H1 (cell line): Measurements from ENCODE around the gene PCYT2. TPM values are rescaled to one million over a fixed set of nuclear protein-coding genes. Genes with fewer than 3 reads are reported as not detected.

Source experiments
- CTCF ChIA-PET: fragments of 300-600 bp; sonication (Branson Sonifier 250); formaldehyde crosslinking; loops from one replicate; lab custom pipeline; 2021; ENCODE audit not compliant: partially characterized antibody; lab: Charles Lee
- POLR2A ChIA-PET: fragments of 300-600 bp; sonication (Branson Sonifier 250); formaldehyde crosslinking; loops from one replicate; lab custom pipeline; 2021; ENCODE audit warnings: inconsistent platforms; ENCODE audit not compliant: partially characterized antibody; lab: Charles Lee
- DNase-seq, 2 experiments: peaks; one replicate each; pipeline versions ENCODE4 v3.0.0 to v3.0.0-alpha.2; 2010 to 2022; ENCODE audit warnings: low spot score in 2 of 2, low read depth in 1 of 2, mixed read lengths in 1 of 2
- FAIRE-seq: peaks from 2 replicates; lab custom pipeline; 2011; peaks lifted over from hg19 to GRCh38; lab: Jason Lieb, UNC
- H2AFZ ChIP-seq: 2 replicates; pipeline ENCODE4 v1.8.1; 2012; ENCODE audit warnings: low read length, inconsistent platforms
- H2AK5ac ChIP-seq: 2 replicates; pipeline ENCODE4 v1.6.1; 2013; ENCODE audit warnings: low read depth, low read length
- H2BK120ac ChIP-seq: replicated peaks from 2 replicates; pipeline ENCODE3; 2013; ENCODE audit warnings: low read depth, low read length, inconsistent platforms
- H2BK12ac ChIP-seq: 2 replicates; pipeline ENCODE4 v1.6.1; 2013; ENCODE audit warnings: low read depth, low read length
- H2BK15ac ChIP-seq: 2 replicates; pipeline ENCODE4 v1.6.1; 2013; ENCODE audit warnings: low read length
- H2BK20ac ChIP-seq: 2 replicates; pipeline ENCODE4 v1.6.1; 2013; ENCODE audit warnings: low read length
- H2BK5ac ChIP-seq: 2 replicates; pipeline ENCODE4 v1.6.1; 2013; ENCODE audit warnings: low read depth, low read length
- H3K14ac ChIP-seq: 2 replicates; pipeline ENCODE4 v1.6.1; 2013; ENCODE audit warnings: inconsistent platforms; ENCODE audit not compliant: insufficient read length
- H3K18ac ChIP-seq: 2 replicates; pipeline ENCODE4 v1.6.1; 2013; ENCODE audit warnings: low read length; ENCODE audit errors: extremely low read depth
- H3K23ac ChIP-seq: 2 replicates; pipeline ENCODE4 v1.6.1; 2013; ENCODE audit warnings: inconsistent platforms; ENCODE audit not compliant: insufficient read length
- H3K23me2 ChIP-seq: 2 replicates; pipeline ENCODE4 v1.6.1; 2013; ENCODE audit warnings: low read depth, low read length
- H3K27ac ChIP-seq: 2 replicates; pipeline ENCODE4 v1.6.1; 2011; ENCODE audit warnings: low read depth, low read length, inconsistent platforms
- H3K27me3 ChIP-seq, 4 experiments: replicated peaks in 1 of 4; 1 replicate in 1 of 4; 2 replicates in 3 of 4; pipeline versions ENCODE4 v1.6.1 to v1.8.1; 2011 to 2013; ENCODE audit warnings: low read length in 3 of 4, mild to moderate bottlenecking in 3 of 4, inconsistent platforms in 2 of 4, mixed read lengths in 2 of 4, moderate library complexity in 1 of 4; ENCODE audit not compliant: control insufficient read depth in 3 of 4, insufficient read depth in 3 of 4; ENCODE audit errors: extremely low read depth in 1 of 4
- H3K36me3 ChIP-seq, 4 experiments: 2 replicates each; pipeline versions ENCODE4 v1.6.1 to v1.8.1; 2011 to 2013; ENCODE audit warnings: mild to moderate bottlenecking in 4 of 4, low read length in 3 of 4, moderate library complexity in 2 of 4, control low read depth in 1 of 4, inconsistent platforms in 1 of 4; ENCODE audit not compliant: insufficient read depth in 4 of 4, control insufficient read depth in 2 of 4
- H3K4ac ChIP-seq: replicated peaks from 2 replicates; pipeline ENCODE3; 2013; ENCODE audit warnings: low read length, low read depth, mixed read lengths, inconsistent platforms; ENCODE audit not compliant: insufficient read length
- H3K4me1 ChIP-seq, 4 experiments: replicated peaks in 1 of 4; 1 replicate in 1 of 4; 2 replicates in 3 of 4; pipeline versions ENCODE4 v1.6.1 to v1.8.1; 2011 to 2013; ENCODE audit warnings: low read length in 3 of 4, inconsistent platforms in 2 of 4, mixed read lengths in 1 of 4; ENCODE audit not compliant: insufficient read depth in 4 of 4, control insufficient read depth in 3 of 4
- H3K4me2 ChIP-seq, 2 experiments: 2 replicates each; pipeline versions ENCODE4 v1.6.1 to v1.8.1; 2011 to 2013; ENCODE audit warnings: low read depth in 2 of 2, low read length in 2 of 2, control low read depth in 1 of 2, inconsistent platforms in 1 of 2, mild to moderate bottlenecking in 1 of 2; ENCODE audit not compliant: insufficient read depth in 1 of 2
- H3K4me3 ChIP-seq, 4 experiments: fragments of 200-600, 300-600 bp in 1 of 4; sonication (generic), shearing (Covaris generic), sonication (Bioruptor Twin) in 1 of 4; 2 replicates each; pipeline versions ENCODE4 v1.5.1 to v1.8.1; 2011 to 2016; ENCODE audit warnings: low read length in 4 of 4, low read depth in 3 of 4, control low read depth in 2 of 4, inconsistent platforms in 2 of 4, mild to moderate bottlenecking in 2 of 4, mixed read lengths in 1 of 4, moderate library complexity in 1 of 4; ENCODE audit not compliant: insufficient read depth in 2 of 4; ENCODE audit errors: extremely low read depth in 1 of 4
- H3K56ac ChIP-seq: replicated peaks from 2 replicates; pipeline ENCODE3; 2013; ENCODE audit warnings: low read depth, mild to moderate bottlenecking, mixed read lengths, low read length, inconsistent platforms; ENCODE audit not compliant: insufficient read length
- H3K79me1 ChIP-seq: 2 replicates; pipeline ENCODE4 v1.6.1; 2013; ENCODE audit warnings: low read depth, low read length, control low read depth
- H3K79me2 ChIP-seq, 2 experiments: 2 replicates each; pipeline versions ENCODE4 v1.6.1 to v1.8.1; 2012 to 2013; ENCODE audit warnings: low read length in 2 of 2, mild to moderate bottlenecking in 2 of 2, inconsistent platforms in 1 of 2; ENCODE audit not compliant: insufficient read depth in 2 of 2, control insufficient read depth in 1 of 2
- H3K9ac ChIP-seq, 4 experiments: replicated peaks in 1 of 4; 1 replicate in 1 of 4; 2 replicates in 3 of 4; pipeline versions ENCODE4 v1.6.1 to v1.8.1; 2011 to 2013; ENCODE audit warnings: low read depth in 3 of 4, low read length in 3 of 4, control low read depth in 2 of 4, mild to moderate bottlenecking in 2 of 4, moderate library complexity in 2 of 4, inconsistent platforms in 1 of 4; ENCODE audit errors: extremely low read depth in 1 of 4
- H3K9me3 ChIP-seq, 2 experiments: 2 replicates each; pipeline versions ENCODE4 v1.6.1 to v1.8.1; 2012 to 2013; ENCODE audit warnings: mild to moderate bottlenecking in 2 of 2, moderate library complexity in 2 of 2, control low read depth in 1 of 2, inconsistent platforms in 1 of 2, low read depth in 1 of 2, low read length in 1 of 2, mixed read lengths in 1 of 2; ENCODE audit not compliant: insufficient read depth in 2 of 2
- H4K20me1 ChIP-seq, 2 experiments: replicated peaks in 1 of 2; 2 replicates each; pipeline versions ENCODE3 to v1.8.1; 2011 to 2013; ENCODE audit warnings: inconsistent platforms in 2 of 2, low read length in 2 of 2, mild to moderate bottlenecking in 1 of 2; ENCODE audit not compliant: insufficient read depth in 2 of 2, control insufficient read depth in 1 of 2
- H4K5ac ChIP-seq: 2 replicates; pipeline ENCODE4 v1.6.1; 2013; ENCODE audit warnings: low read length, low read depth, mixed read lengths, inconsistent platforms; ENCODE audit not compliant: insufficient read length
- H4K8ac ChIP-seq: 2 replicates; pipeline ENCODE4 v1.8.0; 2013; ENCODE audit warnings: mild to moderate bottlenecking, moderate library complexity, low read length, inconsistent platforms; ENCODE audit not compliant: insufficient read depth; ENCODE audit errors: extremely low read depth
- H4K91ac ChIP-seq: replicated peaks from 2 replicates; pipeline ENCODE3; 2013; ENCODE audit warnings: low read length, mixed read lengths, inconsistent platforms; ENCODE audit not compliant: insufficient read length
- CEBPB ChIP-seq: IDR thresholded peaks from 2 replicates; pipeline ENCODE4 v1.6.1; 2012; ENCODE audit warnings: low read depth, low read length
- MAX ChIP-seq: IDR thresholded peaks from 2 replicates; pipeline ENCODE4 v1.6.1; 2012; ENCODE audit warnings: inconsistent platforms
- NANOG ChIP-seq: IDR thresholded peaks from 2 replicates; pipeline ENCODE4 v1.6.1; 2011; ENCODE audit warnings: low read length, low read depth, mild to moderate bottlenecking, inconsistent platforms; ENCODE audit not compliant: insufficient read depth, poor library complexity, severe bottlenecking
- POLR2AphosphoS5 ChIP-seq: IDR thresholded peaks from 2 replicates; pipeline ENCODE4 v1.6.1; 2011; ENCODE audit warnings: low read depth, low read length
- SP4 ChIP-seq: IDR thresholded peaks from 2 replicates; pipeline ENCODE4 v1.6.1; 2012; ENCODE audit warnings: low read length, inconsistent platforms
- TEAD4 ChIP-seq: IDR thresholded peaks from 2 replicates; pipeline ENCODE4 v1.6.1; 2012; ENCODE audit warnings: low read depth, low read length, inconsistent platforms, mixed read lengths
- ZNF274 ChIP-seq: IDR thresholded peaks from 2 replicates; pipeline ENCODE4 v1.7.0; 2012; ENCODE audit warnings: low read length, borderline replicate concordance; ENCODE audit errors: extremely low read depth
- WGBS, 2 experiments: shearing (Covaris generic) in 1 of 2; methylation state at CpG; one replicate each; pipeline versions ENCODE4 v1.1.6 to v1.1.7; 2013 to 2015; ENCODE audit warnings: low lambda C conversion rate in 2 of 2, mixed read lengths in 2 of 2, inconsistent platforms in 1 of 2, low coverage in 1 of 2, missing lambda C conversion rate in 1 of 2; ENCODE audit not compliant: insufficient replicate concordance in 2 of 2, insufficient coverage in 1 of 2, insufficient read length in 1 of 2; ENCODE audit errors: extremely low coverage in 1 of 2, missing lambda C conversion rate in 1 of 2; 5-methylcytosine and 5-hydroxymethylcytosine counted together
- polyA plus RNA-seq, 7 experiments: library from polyadenylated mRNA; depleted of rRNA in 3 of 7; stranded (reverse) in 5 of 7; unstranded in 2 of 7; fragments of >200 nt in 5 of 7; fragments of 200-250 nt in 2 of 7; gene quantifications; 1 replicate in 5 of 7; 2 replicates in 1 of 7; 4 replicates in 1 of 7; pipeline versions ENCODE4 v1.2.1 to v1.2.3, GENCODE V29; 2011 to 2013; ENCODE audit warnings: missing spikeins in 2 of 7, mixed read lengths in 2 of 7
- total RNA-seq: library from RNA; stranded (reverse); fragmentation: NEBNext Ultra II Directional; extraction: Animal tissue kit (Norgen Biotek cat#: 25700); gene quantifications from 2 replicates; pipeline ENCODE4 v1.2.1, GENCODE V29; 2021

PCYT2 gene
- total and polyA plus RNA-seq, 2 of the 8 experiments (the other 6 are each of a cell fraction or from before 2014, with no cell fraction given) = 29.9 to 31.3 TPM

GRCh38 chr17:81877569-81877968 lies 33.6 kb downstream of the PCYT2 start:
- H2AFZ ChIP-seq = no peak overlapping the region
- H2BK5ac ChIP-seq = no peak overlapping the region
- H2BK12ac ChIP-seq = no peak overlapping the region
- no peak overlapping the region for H4K8ac ChIP-seq
- H3K4me3 ChIP-seq = no peak overlapping the region
- H2BK15ac ChIP-seq = no peak overlapping the region
- no peak overlapping the region for H4K91ac ChIP-seq
- H3K36me3 ChIP-seq = peaks cover 2 to 17% (median 5%) of the 10 kb centered on the region in 4 experiments; a peak in 6 of 8 replicates
- H3K27me3 ChIP-seq = no peaks in the 10 kb centered on the region
- H2AK5ac ChIP-seq = no peak overlapping the region
- DNase-seq (no peak), FAIRE-seq (no peak)
- no peak overlapping the region for H3K9ac ChIP-seq
- H3K23me2 ChIP-seq = no peaks in the 10 kb centered on the region
- no peak overlapping the region for H3K4me2 ChIP-seq
- H3K14ac ChIP-seq = no peak overlapping the region
- no peak overlapping the region for H3K27ac ChIP-seq
- peaks cover 2% of the 10 kb centered on the region; the same call in 1 of the 2 replicates for H3K79me1 ChIP-seq
- H3K79me2 ChIP-seq = no peaks in the 10 kb centered on the region
- CTCF ChIA-PET = interaction anchor here (0.6 kb wide), 1 partner anchor 69 kb away, joined by 3 read pairs; no protein-coding TSS in a partner anchor
- no peaks in the 10 kb centered on the region for H3K9me3 ChIP-seq
- TF ChIP-seq TEAD4 = no peak
- 0 out of 2 replicates have a peak, but pooled peaks have one; percentile 30 for TF ChIP-seq POLR2AphosphoS5
- no peak for TF ChIP-seq MAX
- no peak for TF ChIP-seq SP4
- TF ChIP-seq CEBPB = no peak
- no peak for TF ChIP-seq ZNF274
- no peak for TF ChIP-seq NANOG
- H2BK20ac ChIP-seq = no peak overlapping the region
- H3K4ac ChIP-seq = no peak overlapping the region
- H3K18ac ChIP-seq = no peak overlapping the region
- H4K5ac ChIP-seq = no peak overlapping the region
- no peaks in the 10 kb centered on the region for H4K20me1 ChIP-seq
- H2BK120ac ChIP-seq = no peak overlapping the region
- H3K23ac ChIP-seq = no peak overlapping the region
- WGBS, 2 experiments = 97% methylated on average over 5 of the region's 5 CpGs; no CpG with 5 or more reads in 1 of the 2 experiments
- no peak overlapping the region for H3K56ac ChIP-seq
- no peaks in the 10 kb centered on the region for H3K4me1 ChIP-seq
- POLR2A ChIA-PET = interaction anchor here (0.7 to 10.5 kb wide), 7 partner anchors 10 to 857 kb away, joined by 3 to 151 read pairs (median 4); partner anchors contain the start of genes ALYREF and ANAPC11
